Measurements from ENCODE around the gene PTCD2. TPM values are rescaled to one million over a fixed set of nuclear protein-coding genes. Genes with fewer than 3 reads are reported as not detected.

Gene PTCD2
- total RNA-seq, 1 experiment from 2014 or later, result 19.3 TPM

DNA sequence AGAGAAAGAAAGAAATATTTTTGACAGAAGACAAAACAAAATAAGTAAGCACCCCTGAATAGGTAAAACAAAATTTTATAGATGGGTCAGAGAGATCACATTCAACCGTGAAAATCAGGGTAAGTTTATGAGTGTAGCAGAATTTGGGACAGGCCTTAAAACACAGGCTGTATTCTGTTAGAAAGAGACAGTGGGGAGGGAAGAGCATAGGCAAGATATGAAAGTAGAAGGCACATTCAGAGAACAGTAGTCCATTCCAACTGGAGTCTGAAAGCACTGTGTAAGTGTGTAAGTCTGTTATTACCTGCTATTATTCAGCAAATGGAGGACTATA is 38.8 kb upstream of the PTCD2 start:
- H3K27ac ChIP-seq (ENCODE audit: low read depth, low read length), result no peak overlapping the region

More for the DNA sequence above, 38.8 kb upstream of the PTCD2 start:
- CTCF ChIA-PET, result interaction anchor here (1.3 kb wide), 1 partner anchor 9 kb away, joined by 3 read pairs; no protein-coding TSS in a partner anchor
- no peak overlapping the region for H2AFZ ChIP-seq (ENCODE audit: low read depth, low read length, poor library complexity, severe bottlenecking)
- H3K27me3 ChIP-seq (ENCODE audit: insufficient read depth, low read length), result no peaks in the 10 kb centered on the region
- H3K4me3 ChIP-seq (replicated peaks in 1 of 2; ENCODE audit: low read depth in 1 of 2, low read length in 2 of 2), result no peak overlapping the region
- 0 out of 2 replicates have a peak, but pooled peaks cover 3% of the 10 kb centered on the region for H4K20me1 ChIP-seq (ENCODE audit: insufficient read depth)
- H3K79me2 ChIP-seq (ENCODE audit: insufficient read depth, low read length), result peaks cover 37% of the 10 kb centered on the region
- H3K9me3 ChIP-seq (ENCODE audit: control insufficient read depth in 1 of 2, insufficient read depth in 1 of 2, low read depth in 1 of 2, low read length in 2 of 2), result no peaks in the 10 kb centered on the region
- H3K4me2 ChIP-seq (ENCODE audit: low read length), result no peak overlapping the region
- H3K9me2 ChIP-seq (ENCODE audit: insufficient read depth), result no peaks in the 10 kb centered on the region
- ATAC-seq (no peak), DNase-seq (ENCODE audit: low read depth, low spot score) (no peak)
- H3K36me3 ChIP-seq (ENCODE audit: control insufficient read depth in 1 of 2, insufficient read depth in 2 of 2, low read length in 2 of 2), result peaks cover 0 to 27% of the 10 kb centered on the region in 2 experiments; a peak in 2 of 4 replicates
- no TSS peak for BruUV-seq (replicated peaks)
- POLR2A ChIA-PET, result interaction anchor here (1.8 to 1.9 kb wide), 2 partner anchors 27 to 38 kb away, joined by 4 to 9 read pairs; partner anchors contain the start of genes MRPS27 and PTCD2
- peaks cover 0 to 5% of the 10 kb centered on the region in 2 experiments; a peak in 1 of 4 replicates for H3K4me1 ChIP-seq (ENCODE audit: control insufficient read depth in 1 of 2, insufficient read depth in 2 of 2, low read length in 2 of 2)
- no peak overlapping the region for H3K9ac ChIP-seq (ENCODE audit: low read length)
- intact Hi-C loops (cut with micrococcal nuclease), result no loop called here
- RAD21 ChIA-PET (ENCODE audit: low non-redundant PET in 1 of 2, low total read pairs in 2 of 2, uncharacterized antibody in 2 of 2, unreplicated experiment in 2 of 2), result no interaction called here
- TF ChIP-seq RAD21 (IDR thresholded peaks at IDR 0.05; ENCODE audit: low read depth) (no peak), POLR2A (IDR thresholded peaks at IDR 0.05; ENCODE audit: borderline replicate concordance, extremely low read depth, insufficient read depth, insufficient read length) (no peak), ZFX (IDR thresholded peaks at IDR 0.05) (no peak), EGR1 (IDR thresholded peaks at IDR 0.05; ENCODE audit: low read depth) (no peak), FOSL1 (IDR thresholded peaks at IDR 0.05; ENCODE audit: low read depth) (no peak), ELF1 (IDR thresholded peaks at IDR 0.05; ENCODE audit: borderline replicate concordance, low read depth) (no peak), ZNF274 (IDR thresholded peaks at IDR 0.05; ENCODE audit: low read depth, low read length) (no peak), CBX3 (IDR thresholded peaks at IDR 0.05; ENCODE audit: low read depth) (no peak)
- TF ChIP-seq, protein P1, sequence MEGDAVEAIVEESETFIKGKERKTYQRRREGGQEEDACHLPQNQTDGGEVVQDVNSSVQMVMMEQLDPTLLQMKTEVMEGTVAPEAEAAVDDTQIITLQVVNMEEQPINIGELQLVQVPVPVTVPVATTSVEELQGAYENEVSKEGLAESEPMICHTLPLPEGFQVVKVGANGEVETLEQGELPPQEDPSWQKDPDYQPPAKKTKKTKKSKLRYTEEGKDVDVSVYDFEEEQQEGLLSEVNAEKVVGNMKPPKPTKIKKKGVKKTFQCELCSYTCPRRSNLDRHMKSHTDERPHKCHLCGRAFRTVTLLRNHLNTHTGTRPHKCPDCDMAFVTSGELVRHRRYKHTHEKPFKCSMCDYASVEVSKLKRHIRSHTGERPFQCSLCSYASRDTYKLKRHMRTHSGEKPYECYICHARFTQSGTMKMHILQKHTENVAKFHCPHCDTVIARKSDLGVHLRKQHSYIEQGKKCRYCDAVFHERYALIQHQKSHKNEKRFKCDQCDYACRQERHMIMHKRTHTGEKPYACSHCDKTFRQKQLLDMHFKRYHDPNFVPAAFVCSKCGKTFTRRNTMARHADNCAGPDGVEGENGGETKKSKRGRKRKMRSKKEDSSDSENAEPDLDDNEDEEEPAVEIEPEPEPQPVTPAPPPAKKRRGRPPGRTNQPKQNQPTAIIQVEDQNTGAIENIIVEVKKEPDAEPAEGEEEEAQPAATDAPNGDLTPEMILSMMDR (IDR thresholded peaks at IDR 0.05 in 2 of 3, conservative IDR thresholded peaks at IDR 0.05 in 1 of 3; ENCODE audit: borderline replicate concordance in 1 of 3, insufficient read depth in 1 of 3, low read depth in 2 of 3, low read length in 2 of 3), result no peak
- TF ChIP-seq, protein P2, sequence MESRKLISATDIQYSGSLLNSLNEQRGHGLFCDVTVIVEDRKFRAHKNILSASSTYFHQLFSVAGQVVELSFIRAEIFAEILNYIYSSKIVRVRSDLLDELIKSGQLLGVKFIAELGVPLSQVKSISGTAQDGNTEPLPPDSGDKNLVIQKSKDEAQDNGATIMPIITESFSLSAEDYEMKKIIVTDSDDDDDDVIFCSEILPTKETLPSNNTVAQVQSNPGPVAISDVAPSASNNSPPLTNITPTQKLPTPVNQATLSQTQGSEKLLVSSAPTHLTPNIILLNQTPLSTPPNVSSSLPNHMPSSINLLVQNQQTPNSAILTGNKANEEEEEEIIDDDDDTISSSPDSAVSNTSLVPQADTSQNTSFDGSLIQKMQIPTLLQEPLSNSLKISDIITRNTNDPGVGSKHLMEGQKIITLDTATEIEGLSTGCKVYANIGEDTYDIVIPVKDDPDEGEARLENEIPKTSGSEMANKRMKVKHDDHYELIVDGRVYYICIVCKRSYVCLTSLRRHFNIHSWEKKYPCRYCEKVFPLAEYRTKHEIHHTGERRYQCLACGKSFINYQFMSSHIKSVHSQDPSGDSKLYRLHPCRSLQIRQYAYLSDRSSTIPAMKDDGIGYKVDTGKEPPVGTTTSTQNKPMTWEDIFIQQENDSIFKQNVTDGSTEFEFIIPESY (IDR thresholded peaks at IDR 0.05; ENCODE audit: extremely low read depth, insufficient replicate concordance, low read length), result no peak

Measured in HCT116 (cell line).